Ishikawa (cell line): Measurements from ENCODE around the gene OR10J4.

Experiments used
- EGR1 ChIP-seq: IDR thresholded peaks from 2 replicates; pipeline ENCODE4 v1.6.1; 2012
- TAF1 ChIP-seq: IDR thresholded peaks from 2 replicates; pipeline ENCODE4 v1.6.1; 2012; ENCODE audit warnings: low read depth, mild to moderate bottlenecking
- TEAD4 ChIP-seq: IDR thresholded peaks from 2 replicates; pipeline ENCODE4 v1.6.1; 2012
- TF ChIP-seq, protein P1 (sequence below): IDR thresholded peaks from 2 replicates; pipeline ENCODE4 v1.6.1; 2012; ENCODE audit warnings: low read depth, mild to moderate bottlenecking

The OR10J4 gene

GRCh38 chr1:159474926-159475325 lies 42.9 kb downstream of the OR10J4 start:
- TF ChIP-seq TEAD4 (no peak), TAF1 (no peak), EGR1 (no peak)
- TF ChIP-seq, protein P1, sequence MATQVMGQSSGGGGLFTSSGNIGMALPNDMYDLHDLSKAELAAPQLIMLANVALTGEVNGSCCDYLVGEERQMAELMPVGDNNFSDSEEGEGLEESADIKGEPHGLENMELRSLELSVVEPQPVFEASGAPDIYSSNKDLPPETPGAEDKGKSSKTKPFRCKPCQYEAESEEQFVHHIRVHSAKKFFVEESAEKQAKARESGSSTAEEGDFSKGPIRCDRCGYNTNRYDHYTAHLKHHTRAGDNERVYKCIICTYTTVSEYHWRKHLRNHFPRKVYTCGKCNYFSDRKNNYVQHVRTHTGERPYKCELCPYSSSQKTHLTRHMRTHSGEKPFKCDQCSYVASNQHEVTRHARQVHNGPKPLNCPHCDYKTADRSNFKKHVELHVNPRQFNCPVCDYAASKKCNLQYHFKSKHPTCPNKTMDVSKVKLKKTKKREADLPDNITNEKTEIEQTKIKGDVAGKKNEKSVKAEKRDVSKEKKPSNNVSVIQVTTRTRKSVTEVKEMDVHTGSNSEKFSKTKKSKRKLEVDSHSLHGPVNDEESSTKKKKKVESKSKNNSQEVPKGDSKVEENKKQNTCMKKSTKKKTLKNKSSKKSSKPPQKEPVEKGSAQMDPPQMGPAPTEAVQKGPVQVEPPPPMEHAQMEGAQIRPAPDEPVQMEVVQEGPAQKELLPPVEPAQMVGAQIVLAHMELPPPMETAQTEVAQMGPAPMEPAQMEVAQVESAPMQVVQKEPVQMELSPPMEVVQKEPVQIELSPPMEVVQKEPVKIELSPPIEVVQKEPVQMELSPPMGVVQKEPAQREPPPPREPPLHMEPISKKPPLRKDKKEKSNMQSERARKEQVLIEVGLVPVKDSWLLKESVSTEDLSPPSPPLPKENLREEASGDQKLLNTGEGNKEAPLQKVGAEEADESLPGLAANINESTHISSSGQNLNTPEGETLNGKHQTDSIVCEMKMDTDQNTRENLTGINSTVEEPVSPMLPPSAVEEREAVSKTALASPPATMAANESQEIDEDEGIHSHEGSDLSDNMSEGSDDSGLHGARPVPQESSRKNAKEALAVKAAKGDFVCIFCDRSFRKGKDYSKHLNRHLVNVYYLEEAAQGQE = no peak
